Mesothelial cell of epicardium (in vitro differentiated cells): Measurements from ENCODE around the gene ERC2. TPM values are rescaled to one million over a fixed set of nuclear protein-coding genes. Genes with fewer than 3 reads are reported as not detected.
A peak's percentile ranks its signal among the peaks of the same experiment; 100 is the strongest.

ENCODE experiments used
- DNase-seq, 2 experiments: peaks; one replicate each; pipeline ENCODE4 v3.0.0; 2021; ENCODE audit warnings: low spot score in 2 of 2; ENCODE audit not compliant: unreplicated experiment in 2 of 2
- H3K27ac Mint-ChIP-seq: 2 replicates; pipeline ENCODE4 v1.8.0; 2021; ENCODE audit warnings: mixed read lengths
- H3K27me3 Mint-ChIP-seq: 2 replicates; pipeline ENCODE4 v1.8.0; 2021; ENCODE audit warnings: low read depth, mixed read lengths
- H3K36me3 Mint-ChIP-seq: 2 replicates; pipeline ENCODE4 v1.8.0; 2021; ENCODE audit warnings: mixed read lengths
- H3K4me1 Mint-ChIP-seq: 2 replicates; pipeline ENCODE4 v1.8.0; 2021; ENCODE audit warnings: mixed read lengths
- H3K4me3 Mint-ChIP-seq: 2 replicates; pipeline ENCODE4 v1.8.0; 2021; ENCODE audit warnings: mild to moderate bottlenecking, moderate library complexity, mixed read lengths
- H3K9me3 Mint-ChIP-seq: 2 replicates; pipeline ENCODE4 v1.8.0; 2021; ENCODE audit warnings: mixed read lengths
- total RNA-seq: library from RNA; stranded (reverse); gene quantifications from 3 replicates; pipeline ENCODE4 v1.2.1, GENCODE V29; 2021
- TF ChIP-seq, protein P1 (sequence below): fragments of 200-600 bp; sonication (generic); IDR thresholded peaks from one replicate; pipeline ENCODE4 v1.5.0; 2021; ENCODE audit warnings: antibody characterized with exemption; ENCODE audit not compliant: unreplicated experiment

The ERC2 gene
- total RNA-seq, 1 donor from 2014 or later: 15.6 TPM

GRCh38 chr3:55494976-55495375 lies 973.3 kb downstream of the ERC2 start:
- H3K9me3 Mint-ChIP-seq: no peaks in the 10 kb centered on the region
- DNase-seq: no peak
- H3K27me3 Mint-ChIP-seq: peaks cover 26% of the 10 kb centered on the region
- no peaks in the 10 kb centered on the region for H3K36me3 Mint-ChIP-seq
- no peak overlapping the region for H3K4me3 Mint-ChIP-seq
- H3K4me1 Mint-ChIP-seq: peaks cover 19% of the 10 kb centered on the region
- H3K27ac Mint-ChIP-seq: no peak overlapping the region
- TF ChIP-seq, protein P1, sequence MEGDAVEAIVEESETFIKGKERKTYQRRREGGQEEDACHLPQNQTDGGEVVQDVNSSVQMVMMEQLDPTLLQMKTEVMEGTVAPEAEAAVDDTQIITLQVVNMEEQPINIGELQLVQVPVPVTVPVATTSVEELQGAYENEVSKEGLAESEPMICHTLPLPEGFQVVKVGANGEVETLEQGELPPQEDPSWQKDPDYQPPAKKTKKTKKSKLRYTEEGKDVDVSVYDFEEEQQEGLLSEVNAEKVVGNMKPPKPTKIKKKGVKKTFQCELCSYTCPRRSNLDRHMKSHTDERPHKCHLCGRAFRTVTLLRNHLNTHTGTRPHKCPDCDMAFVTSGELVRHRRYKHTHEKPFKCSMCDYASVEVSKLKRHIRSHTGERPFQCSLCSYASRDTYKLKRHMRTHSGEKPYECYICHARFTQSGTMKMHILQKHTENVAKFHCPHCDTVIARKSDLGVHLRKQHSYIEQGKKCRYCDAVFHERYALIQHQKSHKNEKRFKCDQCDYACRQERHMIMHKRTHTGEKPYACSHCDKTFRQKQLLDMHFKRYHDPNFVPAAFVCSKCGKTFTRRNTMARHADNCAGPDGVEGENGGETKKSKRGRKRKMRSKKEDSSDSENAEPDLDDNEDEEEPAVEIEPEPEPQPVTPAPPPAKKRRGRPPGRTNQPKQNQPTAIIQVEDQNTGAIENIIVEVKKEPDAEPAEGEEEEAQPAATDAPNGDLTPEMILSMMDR: no peak

DNA sequence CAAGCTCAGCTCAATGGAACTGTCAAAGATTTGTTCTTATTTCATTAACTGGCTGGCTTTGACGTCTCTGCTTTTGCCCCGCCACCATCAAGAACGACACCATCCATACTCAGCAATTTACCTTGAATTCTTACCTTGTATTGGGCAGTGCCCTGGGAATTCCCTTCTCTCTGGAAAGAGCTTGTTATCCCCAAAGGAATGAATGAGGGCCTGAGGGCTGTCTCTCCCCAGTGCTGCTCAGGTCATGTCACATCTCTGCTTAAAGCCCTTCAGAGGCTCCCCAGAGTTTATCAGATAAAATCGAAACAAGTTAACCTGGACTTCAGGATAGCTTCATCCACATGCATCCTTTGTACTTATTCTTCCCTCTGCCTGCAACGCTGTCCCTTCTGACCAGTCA lies 975.3 kb downstream of the ERC2 start:
- H3K36me3 Mint-ChIP-seq: no peaks in the 10 kb centered on the region
- H3K9me3 Mint-ChIP-seq: no peaks in the 10 kb centered on the region
- H3K27me3 Mint-ChIP-seq: peaks cover 42% of the 10 kb centered on the region

GRCh38 chr3:55491296-55491816 lies 976.9 kb downstream of the ERC2 start:
- Mint-ChIP-seq H3K4me3 (no peak overlapping the region), H3K9me3 (no peaks in the 10 kb centered on the region), H3K36me3 (no peaks in the 10 kb centered on the region), H3K27me3 (peaks cover 40% of the 10 kb centered on the region), H3K27ac (no peak overlapping the region), H3K4me1 (peaks cover 38% of the 10 kb centered on the region)
- DNase-seq: no peak
- TF ChIP-seq, protein P1: no peak

More for the DNA sequence above, 975.3 kb downstream of the ERC2 start:
- TF ChIP-seq, protein P1: no peak
- Mint-ChIP-seq H3K4me3 (no peak overlapping the region), H3K27ac (no peak overlapping the region), H3K4me1 (peaks cover 34% of the 10 kb centered on the region)
- DNase-seq: no peak

GRCh38 chr3:55490276-55490913 lies 977.9 kb downstream of the ERC2 start:
- Mint-ChIP-seq H3K36me3 (no peaks in the 10 kb centered on the region), H3K27ac (no peak overlapping the region), H3K4me3 (no peak overlapping the region), H3K27me3 (peaks cover 37% of the 10 kb centered on the region), H3K4me1 (peaks cover 43% of the 10 kb centered on the region), H3K9me3 (no peaks in the 10 kb centered on the region)
- DNase-seq: no peak
- TF ChIP-seq, protein P1: no peak

DNA sequence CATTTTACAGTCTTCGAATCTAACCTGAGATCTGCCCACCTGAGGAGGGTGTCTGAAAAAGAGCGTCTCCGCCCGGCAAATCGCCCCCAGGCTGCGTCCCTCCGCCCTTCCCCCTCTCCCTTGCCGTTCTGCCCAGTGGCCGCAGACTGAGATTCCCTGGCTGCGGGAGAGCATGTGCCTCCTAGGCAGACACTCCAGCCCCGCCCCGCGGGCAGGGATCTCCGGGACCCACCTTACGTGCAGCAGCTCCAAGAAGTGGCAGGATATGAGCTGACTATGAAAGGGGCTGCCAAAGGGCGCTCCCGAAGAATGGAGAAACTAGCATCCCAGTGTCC lies 978.5 kb downstream of the ERC2 start:
- TF ChIP-seq, protein P1: no peak
- DNase-seq: no peak
- Mint-ChIP-seq H3K27ac (peak overlapping the region; percentile 57), H3K36me3 (no peaks in the 10 kb centered on the region), H3K4me3 (peak overlapping the region; percentile 97), H3K27me3 (peaks cover 37% of the 10 kb centered on the region), H3K9me3 (no peaks in the 10 kb centered on the region), H3K4me1 (peaks cover 44% of the 10 kb centered on the region)
